ENCODE data around the gene ANO1. TPM values are rescaled to one million over a fixed set of nuclear protein-coding genes. Genes with fewer than 3 reads are reported as not detected.

The ANO1 gene
- total RNA-seq, 1 experiment from 2014 or later, result 10.9 TPM

- no peak overlapping the region for H2BK20ac ChIP-seq (ENCODE audit: low read depth, low read length, poor library complexity, severe bottlenecking)
- H3K4me1 ChIP-seq (ENCODE audit: insufficient read depth, low read length), result no peaks in the 10 kb centered on the region
- no peak overlapping the region for H3K9ac ChIP-seq (ENCODE audit: extremely low read depth, insufficient read length, low read length)
- no peak overlapping the region for H2BK5ac ChIP-seq (ENCODE audit: insufficient read length, low read length)
- no peaks in the 10 kb centered on the region for H3K23me2 ChIP-seq (ENCODE audit: insufficient read length, low read depth, low read length, poor library complexity, severe bottlenecking)
- no peak overlapping the region for H3K23ac ChIP-seq (ENCODE audit: insufficient read length, low read depth, low read length)
- H2AFZ ChIP-seq (ENCODE audit: low read length), result no peak overlapping the region
- no peak overlapping the region for H2AK5ac ChIP-seq (ENCODE audit: insufficient read length, low read length)
- Mint-ChIP-seq H3K4me3 (no peak overlapping the region), H3K36me3 (ENCODE audit: insufficient read depth in 1 of 3, low read depth in 3 of 3) (peaks cover 0 to 5% (median 0%) of the 10 kb centered on the region in 3 experiments; a peak in 1 of 7 replicates), H3K27ac (no peak overlapping the region; a peak in 1 of 7 replicates), H3K4me1 (peaks cover 4 to 7% of the 10 kb centered on the region in 2 experiments), H3K27me3 (ENCODE audit: low read depth) (peaks cover 5% of the 10 kb centered on the region), H3K9me3 (no peaks in the 10 kb centered on the region)
- no peak overlapping the region for H4K8ac ChIP-seq (replicated peaks; ENCODE audit: insufficient read length, low read depth, low read length)
- H3T11ph ChIP-seq (ENCODE audit: low read length), result no peak overlapping the region
- H3K4ac ChIP-seq (ENCODE audit: low read depth, low read length), result no peak overlapping the region
- H3K27ac ChIP-seq (ENCODE audit: insufficient read length, low read depth, low read length), result no peak overlapping the region
- no peaks in the 10 kb centered on the region for H3K79me1 ChIP-seq (ENCODE audit: insufficient read depth, low read depth, low read length, poor library complexity, severe bottlenecking)
- H3K4me2 ChIP-seq (ENCODE audit: insufficient read depth, insufficient read length, low read length), result no peak overlapping the region
- no CpG with 5 or more reads among the region's 9 CpGs for WGBS (ENCODE audit: extremely low coverage, insufficient read length, low lambda C conversion rate)
- no peaks in the 10 kb centered on the region for H4K20me1 ChIP-seq (ENCODE audit: control insufficient read depth, insufficient read depth, insufficient read length)
- no peaks in the 10 kb centered on the region for H3K79me2 ChIP-seq (ENCODE audit: insufficient read depth, low read length)
- TF ChIP-seq CTCF (conservative IDR thresholded peaks at IDR 0.05), result no peak
- no peak overlapping the region for H2BK120ac ChIP-seq (ENCODE audit: low read depth, low read length, poor library complexity, severe bottlenecking)
- H2BK12ac ChIP-seq (ENCODE audit: insufficient read length, low read depth, low read length), result no peak overlapping the region
- no peak overlapping the region for H3K14ac ChIP-seq (ENCODE audit: insufficient read depth, low read length)
- H3K18ac ChIP-seq (ENCODE audit: insufficient read length, low read depth, low read length), result no peak overlapping the region
- H4K5ac ChIP-seq (ENCODE audit: insufficient read length, low read depth, low read length), result no peak overlapping the region
- no peak overlapping the region for H4K91ac ChIP-seq (ENCODE audit: insufficient read length, low read depth, low read length)
- H2BK15ac ChIP-seq (ENCODE audit: low read depth, low read length), result no peak overlapping the region
- no peaks in the 10 kb centered on the region for H3K27me3 ChIP-seq (ENCODE audit: insufficient read depth, low read length)
- H3K56ac ChIP-seq (ENCODE audit: insufficient read length, low read depth, low read length), result no peak overlapping the region
- no peak for DNase-seq
- H3K9me3 ChIP-seq (ENCODE audit: control insufficient read depth, low read depth, low read length), result no peaks in the 10 kb centered on the region
These were observed 89.0 kb downstream of the ANO1 start for GRCh38 chr11:70167120-70167519.

Data from H9 (cell line).